Measurements from ENCODE around the gene TMEM88. TPM values are rescaled to one million over a fixed set of nuclear protein-coding genes. Genes with fewer than 3 reads are reported as not detected.

TMEM88 gene
- total RNA-seq, 1 donor from 2014 or later, result 8.4 TPM

- peaks cover 9% of the 10 kb centered on the region for H3K27me3 Mint-ChIP-seq (ENCODE audit: low read depth)
- TF ChIP-seq CTCF (conservative IDR thresholded peaks at IDR 0.05), result no peak
- H3K27ac Mint-ChIP-seq (ENCODE audit: unreplicated experiment), result peak overlapping the region; percentile 99
- DNase-seq (ENCODE audit: low read depth, low spot score), result no peak
- H3K36me3 Mint-ChIP-seq (ENCODE audit: low read depth), result peaks cover 3% of the 10 kb centered on the region
- peak overlapping the region; percentile 97 for H3K4me3 Mint-ChIP-seq
- peaks cover 59% of the 10 kb centered on the region for H3K4me1 Mint-ChIP-seq
- no peaks in the 10 kb centered on the region for H3K9me3 Mint-ChIP-seq
Observed at GRCh38 chr17:7842380-7843256, 12.2 kb upstream of the TMEM88 start.

- Mint-ChIP-seq H3K4me1 (peaks cover 56% of the 10 kb centered on the region), H3K9me3 (no peaks in the 10 kb centered on the region), H3K36me3 (ENCODE audit: low read depth) (peaks cover 3% of the 10 kb centered on the region), H3K27me3 (ENCODE audit: low read depth) (peaks cover 9% of the 10 kb centered on the region), H3K27ac (ENCODE audit: unreplicated experiment) (peak overlapping the region; percentile 99), H3K4me3 (peak overlapping the region; percentile 97)
- no peak for DNase-seq (ENCODE audit: low read depth, low spot score)
- no peak for TF ChIP-seq CTCF (conservative IDR thresholded peaks at IDR 0.05)
Observed at GRCh38 chr17:7843257-7843535, 11.7 kb upstream of the TMEM88 start.

- peaks cover 5% of the 10 kb centered on the region for H3K27me3 Mint-ChIP-seq (ENCODE audit: low read depth)
- H3K4me3 Mint-ChIP-seq, result peak overlapping the region; percentile 97
- no peaks in the 10 kb centered on the region for H3K9me3 Mint-ChIP-seq
- TF ChIP-seq CTCF (conservative IDR thresholded peaks at IDR 0.05), result no peak
- peaks cover 51% of the 10 kb centered on the region for H3K4me1 Mint-ChIP-seq
- H3K27ac Mint-ChIP-seq (ENCODE audit: unreplicated experiment), result peak overlapping the region; percentile 99
- H3K36me3 Mint-ChIP-seq (ENCODE audit: low read depth), result peaks cover 2% of the 10 kb centered on the region
- peak; percentile 72 for DNase-seq (ENCODE audit: low read depth, low spot score)
Observed at GRCh38 chr17:7843536-7844291, 11.2 kb upstream of the TMEM88 start.

- Mint-ChIP-seq H3K36me3 (ENCODE audit: low read depth) (no peaks in the 10 kb centered on the region), H3K4me3 (peak overlapping the region; percentile 97), H3K27ac (ENCODE audit: unreplicated experiment) (peak overlapping the region; percentile 96), H3K4me1 (peaks cover 43% of the 10 kb centered on the region), H3K27me3 (ENCODE audit: low read depth) (peaks cover 3% of the 10 kb centered on the region), H3K9me3 (no peaks in the 10 kb centered on the region)
- DNase-seq (ENCODE audit: low read depth, low spot score), result peak; percentile 79
- TF ChIP-seq CTCF (conservative IDR thresholded peaks at IDR 0.05), result no peak
Observed at GRCh38 chr17:7844292-7845154, 10.3 kb upstream of the TMEM88 start.

GRCh38 chr17:7845359-7846062 lies 9.4 kb upstream of the TMEM88 start:
- Mint-ChIP-seq H3K4me1 (peaks cover 33% of the 10 kb centered on the region), H3K27ac (ENCODE audit: unreplicated experiment) (no peak overlapping the region), H3K36me3 (ENCODE audit: low read depth) (no peaks in the 10 kb centered on the region), H3K27me3 (ENCODE audit: low read depth) (peaks cover 3% of the 10 kb centered on the region), H3K9me3 (no peaks in the 10 kb centered on the region), H3K4me3 (peak overlapping the region; percentile 97)
- no peak for DNase-seq (ENCODE audit: low read depth, low spot score)
- TF ChIP-seq CTCF (conservative IDR thresholded peaks at IDR 0.05), result no peak

All from neural crest cell (in vitro differentiated cells).